Measurements from ENCODE around the gene TPCN1. TPM values are rescaled to one million over a fixed set of nuclear protein-coding genes. Genes with fewer than 3 reads are reported as not detected.

Gene TPCN1
- total and polyA plus RNA-seq, 11 donors: 22.6 to 136 (median 80.5) TPM

DNA sequence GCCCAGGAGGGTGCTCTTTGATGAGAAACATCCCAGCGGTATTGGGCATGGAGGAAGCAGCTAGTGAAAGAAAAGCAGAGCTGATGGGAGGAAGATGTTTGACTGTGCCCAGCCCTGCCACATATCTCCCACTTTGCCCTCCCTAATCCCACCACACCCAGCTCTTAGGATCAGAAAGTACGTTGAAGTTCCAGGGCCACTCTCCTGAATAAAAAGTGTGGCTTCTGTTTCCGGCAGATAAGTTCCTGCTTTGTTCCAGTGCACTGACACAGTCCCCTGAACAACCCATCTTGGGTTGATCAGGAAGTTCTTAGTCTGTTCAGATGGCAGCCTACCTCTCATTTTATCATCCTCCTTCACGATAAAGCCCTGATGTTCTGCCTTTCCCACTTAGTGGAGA is 16.5 kb downstream of the TPCN1 start:
- ATAC-seq (no peak), DNase-seq (no peak)
- WGBS, 4 donors: 53 to 61% (median 57%) methylated on average over 4 of the region's 4 CpGs
- H3K4me1 ChIP-seq: peaks cover 3 to 99% (median 90%) of the 10 kb centered on the region in 12 donors
- no peak for TF ChIP-seq CTCF (IDR thresholded peaks at IDR 0.05)
- TF ChIP-seq POLR2A (IDR thresholded peaks at IDR 0.05): no peak
- no peaks in the 10 kb centered on the region for H3K27me3 ChIP-seq
- peak overlapping the region in 10 of 12 donors; percentile 11 to 94 (median 58) for H3K27ac ChIP-seq
- intact Hi-C loops (cut with DNase I): no loop called here
- peaks cover 0 to 67% (median 50%) of the 10 kb centered on the region in 9 donors for H3K36me3 ChIP-seq
- no peaks in the 10 kb centered on the region for H3K9me3 ChIP-seq
- no peak overlapping the region for H3K4me3 ChIP-seq

DNA sequence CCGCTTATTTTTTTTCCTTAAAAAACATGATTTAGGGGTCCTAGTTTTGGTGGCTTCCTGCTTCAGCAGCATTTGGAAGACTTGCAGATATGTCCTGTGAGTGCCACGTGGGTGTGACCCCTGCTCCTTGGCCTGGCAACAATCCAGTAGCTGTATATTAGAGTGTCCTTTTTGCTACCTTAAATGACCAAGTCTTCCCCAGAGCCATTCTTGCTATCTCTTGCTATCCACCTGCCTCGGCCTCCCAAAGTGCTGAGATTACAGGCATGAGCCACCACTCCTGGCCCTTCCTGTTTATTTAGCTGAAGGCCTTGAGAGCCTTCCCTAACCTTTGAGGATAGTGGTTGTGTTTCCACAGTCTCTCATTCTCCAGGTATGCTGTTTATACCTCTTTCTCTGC is 17.0 kb downstream of the TPCN1 start:
- 51 to 58% (median 56%) methylated on average over 3 of the region's 3 CpGs for WGBS, 4 donors
- no peaks in the 10 kb centered on the region for H3K9me3 ChIP-seq
- no peaks in the 10 kb centered on the region for H3K27me3 ChIP-seq
- ATAC-seq: no peak
- intact Hi-C loops (cut with DNase I): no loop called here
- peak in 1 of 5 donors; percentile 18 for DNase-seq
- no peak overlapping the region for H3K4me3 ChIP-seq
- H3K27ac ChIP-seq: peak overlapping the region in 11 of 12 donors; percentile 10 to 94 (median 61)
- H3K4me1 ChIP-seq: peaks cover 6 to 99% (median 90%) of the 10 kb centered on the region in 12 donors
- peaks cover 0 to 66% (median 50%) of the 10 kb centered on the region in 9 donors for H3K36me3 ChIP-seq
- no peak for TF ChIP-seq POLR2A (IDR thresholded peaks at IDR 0.05)
- no peak for TF ChIP-seq CTCF (IDR thresholded peaks at IDR 0.05)

GRCh38 chr12:113239288-113239771 is 18.1 kb downstream of the TPCN1 start:
- Histone ChIP-seq H3K27me3 (no peaks in the 10 kb centered on the region), H3K4me3 (no peak overlapping the region), H3K4me1 (peaks cover 6 to 99% (median 90%) of the 10 kb centered on the region in 12 donors), H3K36me3 (peaks cover 0 to 55% (median 39%) of the 10 kb centered on the region in 9 donors), H3K27ac (peak overlapping the region in 11 of 12 donors; percentile 19 to 94 (median 72)), H3K9me3 (no peaks in the 10 kb centered on the region)
- WGBS, 4 donors: 44 to 51% (median 49%) methylated on average over 3 of the region's 3 CpGs
- TF ChIP-seq CTCF (IDR thresholded peaks at IDR 0.05): no peak
- intact Hi-C loops (cut with DNase I): no loop called here
- DNase-seq: no peak
- peak in 3 of 4 donors; percentile 5 to 20 (median 6) for ATAC-seq

DNA sequence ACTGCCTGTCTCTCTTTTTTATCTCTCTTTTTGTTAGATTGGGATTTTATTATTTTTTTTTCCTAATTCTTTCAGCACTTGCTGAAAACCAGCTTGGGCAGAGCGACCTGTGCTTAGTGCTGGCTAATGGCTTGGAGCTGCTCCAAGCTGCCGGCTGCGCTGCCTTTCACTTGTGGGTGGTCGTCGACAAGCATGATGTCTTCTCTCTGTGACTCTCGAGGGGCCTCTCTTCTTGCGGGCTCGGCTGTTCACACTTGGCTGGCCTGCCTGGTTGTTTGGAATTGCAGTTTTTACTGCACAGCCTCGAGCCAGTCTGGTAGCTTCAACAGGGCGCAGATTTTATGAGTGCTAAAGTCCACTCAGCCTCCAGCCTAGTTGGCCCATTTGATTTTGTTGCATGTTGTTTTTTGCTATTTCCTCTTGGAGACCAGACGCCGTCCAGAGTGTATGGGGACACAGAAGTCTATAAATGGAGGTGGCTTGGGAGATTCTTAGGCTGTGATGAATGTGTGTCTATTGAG is 18.6 kb downstream of the TPCN1 start:
- no peaks in the 10 kb centered on the region for H3K27me3 ChIP-seq
- TF ChIP-seq CTCF (IDR thresholded peaks at IDR 0.05): no peak
- no peak for TF ChIP-seq POLR2A (IDR thresholded peaks at IDR 0.05)
- ATAC-seq: peak; percentile 2 to 17 (median 12)
- H3K36me3 ChIP-seq: peaks cover 0 to 50% (median 34%) of the 10 kb centered on the region in 9 donors
- intact Hi-C loops (cut with DNase I): no loop called here
- H3K9me3 ChIP-seq: no peaks in the 10 kb centered on the region
- peaks cover 6 to 99% (median 90%) of the 10 kb centered on the region in 12 donors for H3K4me1 ChIP-seq
- 38 to 47% (median 44%) methylated on average over 12 of the region's 12 CpGs for WGBS, 4 donors
- no peak overlapping the region for H3K4me3 ChIP-seq
- DNase-seq: peak in 3 of 5 donors; percentile 60 to 85 (median 73)
- peak overlapping the region in 11 of 12 donors; percentile 19 to 94 (median 72) for H3K27ac ChIP-seq
